KMS-11 (cell line): ENCODE data around the gene DYNLRB1.

Experiments
- H2AFZ ChIP-seq: fragments of 200-600 bp; sonication (generic); 2 replicates; pipeline ENCODE4 v1.6.1; 2016; ENCODE audit warnings: antibody characterized with exemption, mixed run types, low read depth
- H3K27ac ChIP-seq: fragments of 200-600 bp; sonication (generic); 2 replicates; pipeline ENCODE4 v1.6.1; 2016; ENCODE audit warnings: mild to moderate bottlenecking, mixed run types
- H3K27me3 ChIP-seq: fragments of 200-600 bp; sonication (generic); 2 replicates; pipeline ENCODE4 v1.6.1; 2017; ENCODE audit warnings: mild to moderate bottlenecking, low read depth, mixed run types, moderate library complexity; ENCODE audit not compliant: insufficient read depth
- H3K36me3 ChIP-seq: fragments of 200-600 bp; sonication (generic); 2 replicates; pipeline ENCODE4 v1.6.1; 2017; ENCODE audit warnings: mild to moderate bottlenecking, mixed run types; ENCODE audit not compliant: insufficient read depth
- H3K4me1 ChIP-seq: fragments of 200-600 bp; sonication (generic); 2 replicates; pipeline ENCODE4 v1.6.1; 2016; ENCODE audit warnings: mild to moderate bottlenecking, low read depth, mixed run types; ENCODE audit not compliant: poor library complexity, severe bottlenecking
- H3K4me2 ChIP-seq: fragments of 200-600 bp; sonication (generic); 2 replicates; pipeline ENCODE4 v1.7.0; 2016; ENCODE audit warnings: mild to moderate bottlenecking, mixed run types
- H3K4me3 ChIP-seq: fragments of 200-600 bp; sonication (generic); IDR thresholded peaks from 2 replicates; pipeline ENCODE4 v1.6.1; 2017; ENCODE audit warnings: low read depth, low read length, mixed read lengths; ENCODE audit not compliant: insufficient read depth
- H3K79me2 ChIP-seq: fragments of 200-600 bp; sonication (generic); 2 replicates; pipeline ENCODE4 v1.6.1; 2016; ENCODE audit warnings: low read depth, mixed run types; ENCODE audit not compliant: insufficient read depth
- H3K9ac ChIP-seq: fragments of 200-600 bp; sonication (generic); 2 replicates; pipeline ENCODE4 v1.6.1; 2016; ENCODE audit warnings: mild to moderate bottlenecking, mixed run types
- H4K20me1 ChIP-seq: fragments of 200-600 bp; sonication (generic); 2 replicates; pipeline ENCODE4 v1.6.1; 2016; ENCODE audit warnings: mild to moderate bottlenecking, mixed run types; ENCODE audit not compliant: insufficient read depth
- TF ChIP-seq, protein P1 (sequence below): fragments of 200-600 bp; sonication (generic); conservative IDR thresholded peaks from 2 replicates; pipeline ENCODE4 v1.6.1; 2017; ENCODE audit warnings: low read depth, mild to moderate bottlenecking, antibody characterized with exemption, low read length, moderate library complexity, mixed read lengths

Gene DYNLRB1

DNA sequence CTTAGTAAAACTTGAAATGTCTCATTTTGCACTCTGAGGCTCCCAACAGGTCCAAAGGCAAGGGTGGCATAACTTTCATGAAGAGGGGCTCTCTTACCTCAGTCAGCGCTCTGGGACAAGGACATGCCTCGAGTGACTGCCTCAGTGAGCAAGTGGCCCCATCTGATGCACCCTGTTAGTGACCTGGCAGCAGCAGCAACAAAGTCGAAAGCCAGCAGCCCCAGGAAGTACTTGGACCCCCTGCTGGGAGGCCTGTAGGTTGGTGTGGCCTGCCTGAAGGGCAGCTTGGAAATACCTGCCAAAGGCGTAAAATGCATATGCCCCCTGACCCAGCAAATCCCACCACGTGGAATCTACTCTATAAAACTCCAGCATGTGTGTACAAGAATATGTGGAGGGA is 55.5 kb downstream of the DYNLRB1 start:
- Histone ChIP-seq H3K4me1 (no peaks in the 10 kb centered on the region), H3K9ac (no peak overlapping the region), H4K20me1 (no peaks in the 10 kb centered on the region), H3K36me3 (no peaks in the 10 kb centered on the region), H3K4me2 (no peak overlapping the region), H2AFZ (no peak overlapping the region), H3K27me3 (no peaks in the 10 kb centered on the region), H3K79me2 (no peaks in the 10 kb centered on the region), H3K27ac (no peak overlapping the region), H3K4me3 (no peak overlapping the region)
- TF ChIP-seq, protein P1, sequence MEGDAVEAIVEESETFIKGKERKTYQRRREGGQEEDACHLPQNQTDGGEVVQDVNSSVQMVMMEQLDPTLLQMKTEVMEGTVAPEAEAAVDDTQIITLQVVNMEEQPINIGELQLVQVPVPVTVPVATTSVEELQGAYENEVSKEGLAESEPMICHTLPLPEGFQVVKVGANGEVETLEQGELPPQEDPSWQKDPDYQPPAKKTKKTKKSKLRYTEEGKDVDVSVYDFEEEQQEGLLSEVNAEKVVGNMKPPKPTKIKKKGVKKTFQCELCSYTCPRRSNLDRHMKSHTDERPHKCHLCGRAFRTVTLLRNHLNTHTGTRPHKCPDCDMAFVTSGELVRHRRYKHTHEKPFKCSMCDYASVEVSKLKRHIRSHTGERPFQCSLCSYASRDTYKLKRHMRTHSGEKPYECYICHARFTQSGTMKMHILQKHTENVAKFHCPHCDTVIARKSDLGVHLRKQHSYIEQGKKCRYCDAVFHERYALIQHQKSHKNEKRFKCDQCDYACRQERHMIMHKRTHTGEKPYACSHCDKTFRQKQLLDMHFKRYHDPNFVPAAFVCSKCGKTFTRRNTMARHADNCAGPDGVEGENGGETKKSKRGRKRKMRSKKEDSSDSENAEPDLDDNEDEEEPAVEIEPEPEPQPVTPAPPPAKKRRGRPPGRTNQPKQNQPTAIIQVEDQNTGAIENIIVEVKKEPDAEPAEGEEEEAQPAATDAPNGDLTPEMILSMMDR = no peak

DNA sequence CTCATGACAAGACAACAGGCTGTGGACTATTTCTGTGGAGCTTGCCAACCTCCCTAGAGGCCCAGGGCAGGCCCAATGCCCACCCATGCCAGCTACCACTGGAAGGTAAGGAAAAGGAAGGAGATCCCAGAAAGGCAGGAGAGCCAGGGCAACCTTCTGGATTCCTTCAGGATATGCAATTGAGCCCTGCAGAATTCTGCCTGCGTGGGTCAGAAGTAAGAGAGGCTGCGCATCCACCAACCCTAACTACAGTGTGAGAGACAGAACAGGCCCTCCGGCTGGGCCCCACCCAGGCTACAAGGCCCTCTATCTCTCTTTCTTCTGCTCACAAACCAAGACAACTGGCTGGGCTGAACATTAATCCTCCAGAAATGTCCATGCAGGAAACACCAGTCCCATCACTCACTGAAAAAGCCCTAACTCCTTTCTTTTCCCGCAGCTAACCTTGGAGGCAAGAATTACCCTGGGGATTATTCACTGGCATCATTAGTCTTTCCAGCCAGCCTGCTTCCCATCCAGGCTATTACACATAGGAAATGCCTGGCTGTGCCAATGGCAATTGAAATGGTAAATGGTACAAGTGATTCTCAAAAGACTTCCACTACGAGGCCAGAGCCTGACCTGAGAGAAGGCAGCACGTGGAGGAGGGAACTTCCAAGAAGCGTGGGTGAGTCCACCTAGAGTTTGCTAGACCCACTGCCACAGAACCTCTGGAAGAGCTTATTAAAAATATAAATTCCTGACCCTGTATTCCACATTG is 57.5 kb downstream of the DYNLRB1 start:
- no peaks in the 10 kb centered on the region for H3K27me3 ChIP-seq
- no peaks in the 10 kb centered on the region for H3K79me2 ChIP-seq
- H4K20me1 ChIP-seq = no peaks in the 10 kb centered on the region
- no peaks in the 10 kb centered on the region for H3K36me3 ChIP-seq
- no peak overlapping the region for H3K4me2 ChIP-seq
- H3K4me3 ChIP-seq = no peak overlapping the region
- H3K4me1 ChIP-seq = no peaks in the 10 kb centered on the region
- H3K27ac ChIP-seq = no peak overlapping the region
- TF ChIP-seq, protein P1 = no peak
- H2AFZ ChIP-seq = no peak overlapping the region
- no peak overlapping the region for H3K9ac ChIP-seq

DNA sequence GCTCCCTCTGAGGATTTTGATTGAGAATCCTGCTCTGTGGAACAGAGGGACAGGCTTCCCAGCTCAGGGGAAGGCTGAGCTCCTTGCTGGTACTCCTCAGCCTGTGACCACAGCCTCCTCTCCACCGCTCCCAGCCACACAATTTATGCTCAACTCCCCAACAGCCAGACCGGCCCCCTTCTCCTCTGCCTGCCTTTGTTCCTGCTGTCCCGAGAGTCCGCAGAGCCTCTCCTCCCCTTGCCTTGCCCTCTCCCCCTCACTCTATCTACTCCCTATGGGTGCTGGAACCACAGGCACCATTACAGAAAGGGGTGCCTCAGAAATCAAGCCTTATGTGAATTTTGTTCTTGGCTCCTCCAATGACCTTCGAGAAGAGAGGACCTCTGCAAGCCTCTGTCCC is 58.2 kb downstream of the DYNLRB1 start:
- Histone ChIP-seq H2AFZ (no peak overlapping the region), H3K36me3 (no peaks in the 10 kb centered on the region), H3K79me2 (no peaks in the 10 kb centered on the region), H3K4me1 (no peaks in the 10 kb centered on the region), H3K27me3 (no peaks in the 10 kb centered on the region), H3K4me3 (no peak overlapping the region), H3K4me2 (no peak overlapping the region), H3K27ac (no peak overlapping the region), H3K9ac (no peak overlapping the region), H4K20me1 (no peaks in the 10 kb centered on the region)
- TF ChIP-seq, protein P1 = no peak

DNA sequence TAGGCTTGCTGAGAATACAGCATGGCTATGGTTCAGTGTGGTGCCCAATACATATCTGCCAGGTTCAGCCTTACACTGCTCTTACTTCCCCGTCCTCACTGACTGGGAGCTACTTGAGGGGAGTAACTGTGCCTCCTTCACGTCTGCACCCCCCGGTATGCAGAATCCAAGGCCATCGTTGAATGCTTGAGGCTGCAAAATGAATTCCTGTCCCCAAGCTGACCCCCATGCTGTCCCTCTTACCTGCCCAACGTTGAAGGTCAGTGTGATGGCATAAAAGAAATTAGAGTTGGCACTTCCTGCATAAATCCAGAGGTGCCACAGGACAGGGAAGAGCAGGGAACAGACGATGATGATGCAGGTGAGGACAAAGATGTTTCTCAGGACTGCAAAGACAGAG is 58.6 kb downstream of the DYNLRB1 start:
- no peaks in the 10 kb centered on the region for H4K20me1 ChIP-seq
- H3K79me2 ChIP-seq = no peaks in the 10 kb centered on the region
- no peaks in the 10 kb centered on the region for H3K27me3 ChIP-seq
- H3K9ac ChIP-seq = no peak overlapping the region
- TF ChIP-seq, protein P1 = no peak
- peaks cover 2% of the 10 kb centered on the region for H3K4me1 ChIP-seq
- no peak overlapping the region for H3K4me3 ChIP-seq
- no peaks in the 10 kb centered on the region for H3K36me3 ChIP-seq
- no peak overlapping the region for H3K4me2 ChIP-seq
- H3K27ac ChIP-seq = no peak overlapping the region
- H2AFZ ChIP-seq = no peak overlapping the region
